Upper lobe of left lung (tissue), 6 donors: ENCODE results near the gene FGGY. TPM values are rescaled to one million over a fixed set of nuclear protein-coding genes. Genes with fewer than 3 reads are reported as not detected.
"Not testable (repeated sequence)": the region's sequence is repeated elsewhere in the genome, so short reads cannot be mapped to it uniquely, and the experiment has no call there.

Experiments
- ATAC-seq, 2 donors: fragments of 200-7000 bp; cut with Tn5 transposase; one replicate each; pipeline ENCODE4 v1.9.1; 2022; ENCODE audit warnings: mild to moderate bottlenecking in 2 of 2, moderate library complexity in 2 of 2; ENCODE audit not compliant: low FRiP score in 2 of 2
- DNase-seq, 2 donors: peaks; one replicate each; pipeline ENCODE4 v3.0.0-alpha.2; 2019 to 2020
- H3K27ac ChIP-seq, 4 donors: fragments of 200-600 bp; sonication (generic); one replicate each; pipeline ENCODE4 v1.5.1; 2016 to 2019
- H3K27me3 ChIP-seq, 4 donors: fragments of 200-600 bp; sonication (generic); one replicate each; pipeline ENCODE4 v1.5.1; 2017 to 2019
- H3K36me3 ChIP-seq, 4 donors: fragments of 200-600 bp; sonication (generic); one replicate each; pipeline ENCODE4 v1.5.1; 2016 to 2019
- H3K4me1 ChIP-seq, 4 donors: fragments of 200-600 bp; sonication (generic); one replicate each; pipeline ENCODE4 v1.5.1; 2018 to 2019
- H3K4me3 ChIP-seq, 4 donors: fragments of 200-600 bp; sonication (generic); one replicate each; pipeline ENCODE4 v1.5.1; 2017 to 2019; ENCODE audit warnings: mild to moderate bottlenecking in 2 of 4, moderate library complexity in 1 of 4
- H3K9me3 ChIP-seq, 4 donors: fragments of 200-600 bp; sonication (generic); one replicate each; pipeline ENCODE4 v1.5.1; 2018 to 2019
- EP300 ChIP-seq, 4 donors: sonication (generic); formaldehyde crosslinking; IDR thresholded peaks; one replicate each; pipeline ENCODE4 v1.5.1; 2017; ENCODE audit warnings: antibody characterized with exemption in 4 of 4, control low read depth in 2 of 4
- POLR2A ChIP-seq, 4 donors: fragments of 450-650 bp; IDR thresholded peaks; one replicate each; pipeline ENCODE4 v1.5.1; 2016 to 2017; ENCODE audit warnings: antibody characterized with exemption in 4 of 4, mild to moderate bottlenecking in 2 of 4
- POLR2AphosphoS5 ChIP-seq, 2 donors: sonication (generic); formaldehyde crosslinking; IDR thresholded peaks; one replicate each; pipeline ENCODE4 v1.5.1; 2017; ENCODE audit warnings: antibody characterized with exemption in 2 of 2
- WGBS, 2 donors: methylation state at CpG; one replicate each; pipeline ENCODE4 v1.1.5; 2017 to 2018; 5-methylcytosine and 5-hydroxymethylcytosine counted together
- total RNA-seq, 6 donors: library from RNA; depleted of rRNA in 4 of 6; stranded (reverse); fragments of >200 nt in 4 of 6; gene quantifications; one replicate each; pipeline versions ENCODE4 v1.1.0 to v1.2.1, GENCODE V29; 2016 to 2021
- TF ChIP-seq, protein P1 (sequence below), 6 experiments: fragments of 450-650 bp in 4 of 6; fragments of 200-600 bp in 2 of 6; sonication (generic) in 2 of 6; IDR thresholded peaks; one replicate each; pipeline ENCODE4 v1.5.1; 2016 to 2019; ENCODE audit warnings: antibody characterized with exemption in 6 of 6
- donor health status: DM: no; HTN: no; CAD: no; lungs with moderate emphysema.
- donor health status: DM: no; HTN: yes; CAD: no; lungs with severe emphysema.

Gene FGGY
- total RNA-seq, 6 donors from 2014 or later, result 11.8 to 51.3 (median 22.6) TPM

DNA sequence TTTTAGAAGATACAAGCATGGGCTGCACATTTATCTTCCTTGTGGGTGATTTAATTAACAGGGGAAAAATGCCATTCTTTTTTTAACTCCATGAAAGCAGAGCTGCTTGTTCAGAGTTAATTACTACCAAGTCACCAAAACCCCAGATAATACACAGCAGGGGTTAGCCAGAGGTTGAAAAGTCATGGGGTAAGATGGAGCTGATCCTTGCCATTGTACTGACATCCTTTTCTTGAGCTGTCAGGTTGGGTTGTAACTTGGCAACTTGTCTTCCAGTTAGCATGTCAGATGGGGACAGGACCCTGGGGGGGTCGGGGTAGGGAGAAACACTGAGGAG is 260.6 kb downstream of the FGGY start:
- Histone ChIP-seq H3K9me3 (peaks cover 0 to 14% (median 8%) of the 10 kb centered on the region in 4 donors), H3K27ac (no peak overlapping the region), H3K4me1 (no peaks in the 10 kb centered on the region), H3K4me3 (no peak overlapping the region), H3K27me3 (no peaks in the 10 kb centered on the region), H3K36me3 (peaks cover 0 to 3% (median 0%) of the 10 kb centered on the region in 4 donors)
- no peak for DNase-seq
- TF ChIP-seq POLR2AphosphoS5 (IDR thresholded peaks at IDR 0.05) (no peak), EP300 (IDR thresholded peaks at IDR 0.05) (no peak)
- TF ChIP-seq, protein P1, sequence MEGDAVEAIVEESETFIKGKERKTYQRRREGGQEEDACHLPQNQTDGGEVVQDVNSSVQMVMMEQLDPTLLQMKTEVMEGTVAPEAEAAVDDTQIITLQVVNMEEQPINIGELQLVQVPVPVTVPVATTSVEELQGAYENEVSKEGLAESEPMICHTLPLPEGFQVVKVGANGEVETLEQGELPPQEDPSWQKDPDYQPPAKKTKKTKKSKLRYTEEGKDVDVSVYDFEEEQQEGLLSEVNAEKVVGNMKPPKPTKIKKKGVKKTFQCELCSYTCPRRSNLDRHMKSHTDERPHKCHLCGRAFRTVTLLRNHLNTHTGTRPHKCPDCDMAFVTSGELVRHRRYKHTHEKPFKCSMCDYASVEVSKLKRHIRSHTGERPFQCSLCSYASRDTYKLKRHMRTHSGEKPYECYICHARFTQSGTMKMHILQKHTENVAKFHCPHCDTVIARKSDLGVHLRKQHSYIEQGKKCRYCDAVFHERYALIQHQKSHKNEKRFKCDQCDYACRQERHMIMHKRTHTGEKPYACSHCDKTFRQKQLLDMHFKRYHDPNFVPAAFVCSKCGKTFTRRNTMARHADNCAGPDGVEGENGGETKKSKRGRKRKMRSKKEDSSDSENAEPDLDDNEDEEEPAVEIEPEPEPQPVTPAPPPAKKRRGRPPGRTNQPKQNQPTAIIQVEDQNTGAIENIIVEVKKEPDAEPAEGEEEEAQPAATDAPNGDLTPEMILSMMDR (IDR thresholded peaks at IDR 0.05), result no peak
- ATAC-seq, result no peak
- WGBS, 2 donors, result 65 to 69% methylated on average over 1 of the region's 1 CpG

DNA sequence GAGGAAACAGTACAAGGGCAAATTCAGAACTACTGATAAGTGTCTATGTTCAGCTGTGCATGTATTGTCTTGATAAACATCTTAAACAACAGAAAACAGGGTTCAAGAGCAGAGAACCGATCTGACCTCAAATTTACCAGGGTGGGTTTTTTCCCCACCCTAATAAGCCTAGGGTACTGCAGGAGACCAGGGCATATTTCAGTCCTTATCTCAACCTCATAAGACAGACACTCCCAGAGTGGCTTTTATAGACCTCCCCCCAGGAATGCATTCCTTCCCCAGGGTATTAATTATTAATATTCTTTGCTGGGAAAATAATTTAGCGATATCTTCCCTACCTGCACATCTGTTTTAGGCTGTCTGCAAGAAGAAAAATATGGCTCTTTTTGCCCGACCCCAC is 261.7 kb downstream of the FGGY start:
- not testable (repeated sequence) for H3K36me3 ChIP-seq, DNase-seq, H3K27me3 ChIP-seq, ATAC-seq, H3K4me1 ChIP-seq, H3K4me3 ChIP-seq, H3K27ac ChIP-seq
- peaks cover 0 to 14% (median 8%) of the 10 kb centered on the region in 4 donors for H3K9me3 ChIP-seq
- 87 to 92% methylated on average over 3 of the region's 3 CpGs for WGBS, 2 donors

DNA sequence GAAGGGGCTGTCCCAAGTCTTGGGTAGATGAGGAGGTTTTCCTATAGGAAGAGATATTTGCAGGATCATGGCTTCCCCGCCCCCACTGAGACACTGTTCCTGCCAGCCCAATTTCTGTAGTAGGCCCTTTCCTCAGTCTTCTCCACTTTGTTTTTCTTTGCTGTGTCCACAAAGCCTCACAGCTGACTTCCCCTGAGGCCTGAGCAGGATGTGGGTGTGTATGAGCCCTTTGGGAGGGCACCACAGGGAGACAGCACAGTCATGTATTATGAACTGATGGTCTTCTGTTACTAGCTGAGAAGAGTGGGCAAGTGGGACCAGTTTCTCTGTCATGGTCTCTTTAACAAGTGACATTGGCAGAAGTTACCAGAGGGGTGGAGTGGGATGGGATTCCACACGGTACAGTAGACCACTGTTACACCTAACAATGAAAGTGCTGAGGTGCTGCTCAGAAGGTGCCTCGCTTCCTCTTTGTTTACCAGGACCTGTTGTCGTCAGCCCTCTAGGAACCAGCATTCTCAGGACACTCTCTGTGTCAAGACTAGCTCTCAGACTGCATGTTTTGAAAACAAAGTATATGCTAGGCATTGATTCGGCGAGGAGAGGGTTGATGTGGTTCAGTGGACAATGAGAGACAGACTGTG is 264.0 kb downstream of the FGGY start:
- no peaks in the 10 kb centered on the region for H3K27me3 ChIP-seq
- no peak overlapping the region for H3K27ac ChIP-seq
- WGBS, 2 donors, result 84 to 87% methylated on average over 5 to 6 of the region's 6 CpGs
- ATAC-seq (no peak), DNase-seq (no peak)
- peaks cover 0 to 14% (median 8%) of the 10 kb centered on the region in 4 donors for H3K9me3 ChIP-seq
- TF ChIP-seq POLR2AphosphoS5 (IDR thresholded peaks at IDR 0.05) (no peak), POLR2A (IDR thresholded peaks at IDR 0.05) (no peak), EP300 (IDR thresholded peaks at IDR 0.05) (no peak)
- TF ChIP-seq, protein P1 (IDR thresholded peaks at IDR 0.05), result no peak
- H3K36me3 ChIP-seq, result peaks cover 0 to 3% (median 0%) of the 10 kb centered on the region in 4 donors
- H3K4me1 ChIP-seq, result peaks cover 0 to 3% (median 1%) of the 10 kb centered on the region in 4 donors
- no peak overlapping the region for H3K4me3 ChIP-seq

DNA sequence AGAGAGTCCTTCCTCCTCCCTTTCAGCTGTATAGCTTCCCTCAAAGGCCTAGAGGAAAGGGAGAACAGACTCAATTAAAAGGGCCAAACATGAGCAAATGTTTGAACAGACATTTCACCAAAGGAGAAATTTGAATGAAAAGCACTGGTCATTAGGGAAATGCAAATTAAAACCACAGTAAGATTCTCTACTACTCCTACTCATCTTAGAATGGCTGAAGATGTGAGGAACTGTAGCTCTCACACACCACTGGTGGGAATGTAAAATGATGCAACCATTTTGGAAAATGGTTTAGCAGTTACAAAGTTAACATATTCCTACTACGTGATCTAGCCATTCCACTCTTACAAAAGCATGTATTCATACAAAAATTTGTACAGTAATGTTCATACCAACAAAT is 264.9 kb downstream of the FGGY start:
- Histone ChIP-seq H3K36me3 (peaks cover 0 to 3% (median 0%) of the 10 kb centered on the region in 4 donors), H3K4me1 (peaks cover 0 to 7% (median 2%) of the 10 kb centered on the region in 4 donors), H3K9me3 (peaks cover 0 to 14% (median 8%) of the 10 kb centered on the region in 4 donors), H3K27ac (no peak overlapping the region), H3K4me3 (no peak overlapping the region), H3K27me3 (no peaks in the 10 kb centered on the region)
- 95 to 96% methylated on average over 1 of the region's 1 CpG for WGBS, 2 donors
- DNase-seq, result no peak
- ATAC-seq, result no peak
- no peak for TF ChIP-seq EP300 (IDR thresholded peaks at IDR 0.05)
- TF ChIP-seq, protein P1 (IDR thresholded peaks at IDR 0.05), result no peak

DNA sequence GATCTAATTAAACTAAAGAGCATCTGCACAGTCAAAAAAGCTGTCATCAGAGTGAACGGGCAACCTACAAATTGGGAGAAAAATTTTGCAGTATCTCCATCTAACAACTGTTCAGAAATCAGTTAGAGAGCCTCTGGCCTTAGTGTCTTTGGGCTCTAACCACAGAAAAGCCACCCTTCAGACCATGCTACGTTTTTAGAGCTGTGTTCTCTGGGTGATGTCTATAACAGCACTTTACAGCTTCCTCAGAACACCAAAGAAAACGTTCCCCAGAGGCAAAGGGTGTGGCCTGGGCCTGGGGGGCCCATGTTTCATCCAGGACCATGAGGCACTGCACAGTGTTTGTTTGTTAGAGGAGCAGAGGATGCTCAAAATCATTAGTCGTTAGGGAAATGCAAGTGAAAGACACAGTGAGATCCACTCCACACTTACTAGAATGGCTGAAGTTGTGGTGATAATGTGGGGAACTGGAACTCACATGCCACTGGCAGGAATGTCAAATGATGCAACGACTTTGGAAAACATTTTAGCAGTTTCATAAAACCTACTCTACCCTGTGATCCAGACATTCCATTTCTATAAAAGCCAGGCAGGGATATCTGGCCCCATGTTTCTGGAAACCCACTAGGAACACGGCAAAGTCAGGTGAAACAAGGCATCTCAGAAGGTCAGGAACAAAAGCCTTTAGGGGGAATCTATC is 267.4 kb downstream of the FGGY start:
- WGBS, 2 donors, result 66 to 77% methylated on average over 6 of the region's 6 CpGs
- no peaks in the 10 kb centered on the region for H3K27me3 ChIP-seq

More for the DNA sequence above, 267.4 kb downstream of the FGGY start:
- Histone ChIP-seq H3K36me3 (no peaks in the 10 kb centered on the region), H3K4me3 (no peak overlapping the region), H3K9me3 (no peaks in the 10 kb centered on the region), H3K4me1 (peaks cover 0 to 9% (median 5%) of the 10 kb centered on the region in 4 donors), H3K27ac (peak overlapping the region in 1 of 4 donors; percentile 42)
- DNase-seq (no peak), ATAC-seq (no peak)
- TF ChIP-seq EP300 (IDR thresholded peaks at IDR 0.05) (no peak), POLR2A (IDR thresholded peaks at IDR 0.05) (no peak), POLR2AphosphoS5 (IDR thresholded peaks at IDR 0.05) (no peak)
- TF ChIP-seq, protein P1 (IDR thresholded peaks at IDR 0.05), result no peak
